Panc1 (cell line): ENCODE measurements around the gene ZNF398. TPM values are rescaled to one million over a fixed set of nuclear protein-coding genes. Genes with fewer than 3 reads are reported as not detected.

Experiments used
- ATAC-seq: fragments of 200-7000 bp; cut with Tn5 transposase; 2 replicates; pipeline ENCODE4 v1.9.1; 2020; ENCODE audit warnings: mild to moderate bottlenecking, moderate library complexity
- BruUV-seq: library from RNA; stranded (reverse); fragments of 400-500 nt; replicated peaks from 2 replicates; lab custom pipeline; 2021; lab: Mats Ljungman, UMichigan
- CTCF ChIA-PET: fragments of 300-600 bp; sonication (Branson Sonifier 250); formaldehyde crosslinking; loops from one replicate; lab custom pipeline; 2022; ENCODE audit warnings: antibody characterized with exemption; lab: Charles Lee
- POLR2A ChIA-PET: fragments of 300-600 bp; sonication (Branson Sonifier 250); formaldehyde crosslinking; loops from one replicate; lab custom pipeline; 2022; ENCODE audit warnings: antibody characterized with exemption; lab: Charles Lee
- DNase-seq: peaks from one replicate; pipeline ENCODE4 v3.0.0-alpha.2; 2010; ENCODE audit warnings: low read depth, low spot score
- H3K27ac ChIP-seq: 2 replicates; pipeline ENCODE4 v1.5.1; 2011; ENCODE audit warnings: mild to moderate bottlenecking, low read length, inconsistent platforms
- H3K27me3 ChIP-seq: fragments of 200-500 bp; sonication (Bioruptor generic); 2 replicates; pipeline ENCODE4 v1.6.0; 2014; ENCODE audit warnings: low read length, inconsistent platforms; ENCODE audit not compliant: control insufficient read depth, insufficient read depth
- H3K36me3 ChIP-seq: fragments of 200-500 bp; sonication (Bioruptor generic); 2 replicates; pipeline ENCODE4 v1.5.1; 2014; ENCODE audit warnings: inconsistent platforms, mild to moderate bottlenecking, low read length, moderate library complexity; ENCODE audit not compliant: control insufficient read depth, insufficient read depth
- H3K4me1 ChIP-seq: 2 replicates; pipeline ENCODE4 v1.5.1; 2011; ENCODE audit warnings: inconsistent platforms, mild to moderate bottlenecking, low read length, moderate library complexity; ENCODE audit not compliant: control insufficient read depth, insufficient read depth
- H3K4me3 ChIP-seq, 2 experiments: 2 replicates each; pipeline ENCODE4 v1.5.1; 2011 to 2012; ENCODE audit warnings: low read depth in 2 of 2, low read length in 2 of 2, mild to moderate bottlenecking in 2 of 2, inconsistent platforms in 1 of 2, moderate library complexity in 1 of 2
- H3K9me3 ChIP-seq: fragments of 200-500 bp; sonication (Bioruptor generic); 2 replicates; pipeline ENCODE4 v1.5.1; 2014; ENCODE audit warnings: low read depth, mild to moderate bottlenecking, inconsistent platforms, low read length, moderate library complexity; ENCODE audit not compliant: control insufficient read depth, insufficient read depth
- POLR2AphosphoS5 ChIP-seq: IDR thresholded peaks from 2 replicates; pipeline ENCODE4 v1.6.1; 2012; ENCODE audit warnings: mild to moderate bottlenecking, low read depth, low read length, moderate library complexity
- SIN3A ChIP-seq: IDR thresholded peaks from 2 replicates; pipeline ENCODE4 v1.6.1; 2012; ENCODE audit warnings: low read depth, mild to moderate bottlenecking, low read length, moderate library complexity, borderline replicate concordance; ENCODE audit not compliant: insufficient read depth
- TCF7L2 ChIP-seq: IDR thresholded peaks from 2 replicates; pipeline ENCODE4 v1.6.1; 2011; ENCODE audit warnings: mild to moderate bottlenecking, low read depth, low read length, inconsistent platforms
- in situ Hi-C: cut with HindIII; loops from 2 replicates; pipeline ENCODE4 v1.10.0; 2016; ENCODE audit warnings: low sequenced_read_pairs, low pct_unique_long_range_greater_than_20kb
- intact Hi-C: fragments of 100-400 bp; cut with micrococcal nuclease; formaldehyde crosslinking; loops from one replicate; pipeline ENCODE4 v1.10.0; 2022; ENCODE audit not compliant: unreplicated experiment
- total RNA-seq: library from RNA; stranded (reverse); gene quantifications from one replicate; pipeline ENCODE4 v1.2.1, GENCODE V29; 2021; ENCODE audit not compliant: unreplicated experiment
- TF ChIP-seq, protein P1 (sequence below), 2 experiments: IDR thresholded peaks; 2 replicates each; pipeline ENCODE4 v1.6.1; 2011 to 2012; ENCODE audit warnings: low read depth in 2 of 2, control low read depth in 1 of 2, low read length in 1 of 2, mild to moderate bottlenecking in 1 of 2, moderate library complexity in 1 of 2; ENCODE audit not compliant: insufficient read depth in 1 of 2
- TF ChIP-seq, protein P2 (sequence below): fragments of 450-650 bp; IDR thresholded peaks from 2 replicates; pipeline ENCODE4 v1.5.1; 2017; ENCODE audit warnings: mild to moderate bottlenecking

Gene ZNF398
- total RNA-seq, 1 experiment from 2014 or later, result 14.1 TPM

DNA sequence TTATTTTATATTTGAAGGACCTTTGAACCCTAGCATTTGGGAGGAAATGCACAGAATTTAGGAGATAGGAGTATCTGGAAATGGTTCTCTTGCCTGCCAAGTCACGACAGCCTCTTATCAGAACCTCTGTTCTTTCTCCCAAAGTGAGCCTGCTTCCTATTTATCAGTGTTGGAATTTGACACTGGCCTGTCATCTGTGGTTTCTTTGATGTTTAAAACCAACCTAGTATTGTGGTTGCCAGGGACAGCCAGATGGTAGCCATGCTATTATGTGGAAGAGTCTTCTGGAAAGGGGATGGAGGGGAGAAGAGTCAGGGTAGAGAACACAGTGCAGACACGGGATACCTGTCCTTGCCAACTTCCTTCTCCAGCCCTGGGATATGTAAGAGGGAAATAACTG lies 69.1 kb downstream of the ZNF398 start:
- H3K27me3 ChIP-seq, result no peaks in the 10 kb centered on the region
- intact Hi-C loops, result no loop called here
- peaks cover 13% of the 10 kb centered on the region; the same call in 1 of the 2 replicates for H3K36me3 ChIP-seq
- H3K4me3 ChIP-seq, result no peak overlapping the region
- TF ChIP-seq TCF7L2 (no peak), POLR2AphosphoS5 (no peak), SIN3A (no peak)
- TF ChIP-seq, protein P1, sequence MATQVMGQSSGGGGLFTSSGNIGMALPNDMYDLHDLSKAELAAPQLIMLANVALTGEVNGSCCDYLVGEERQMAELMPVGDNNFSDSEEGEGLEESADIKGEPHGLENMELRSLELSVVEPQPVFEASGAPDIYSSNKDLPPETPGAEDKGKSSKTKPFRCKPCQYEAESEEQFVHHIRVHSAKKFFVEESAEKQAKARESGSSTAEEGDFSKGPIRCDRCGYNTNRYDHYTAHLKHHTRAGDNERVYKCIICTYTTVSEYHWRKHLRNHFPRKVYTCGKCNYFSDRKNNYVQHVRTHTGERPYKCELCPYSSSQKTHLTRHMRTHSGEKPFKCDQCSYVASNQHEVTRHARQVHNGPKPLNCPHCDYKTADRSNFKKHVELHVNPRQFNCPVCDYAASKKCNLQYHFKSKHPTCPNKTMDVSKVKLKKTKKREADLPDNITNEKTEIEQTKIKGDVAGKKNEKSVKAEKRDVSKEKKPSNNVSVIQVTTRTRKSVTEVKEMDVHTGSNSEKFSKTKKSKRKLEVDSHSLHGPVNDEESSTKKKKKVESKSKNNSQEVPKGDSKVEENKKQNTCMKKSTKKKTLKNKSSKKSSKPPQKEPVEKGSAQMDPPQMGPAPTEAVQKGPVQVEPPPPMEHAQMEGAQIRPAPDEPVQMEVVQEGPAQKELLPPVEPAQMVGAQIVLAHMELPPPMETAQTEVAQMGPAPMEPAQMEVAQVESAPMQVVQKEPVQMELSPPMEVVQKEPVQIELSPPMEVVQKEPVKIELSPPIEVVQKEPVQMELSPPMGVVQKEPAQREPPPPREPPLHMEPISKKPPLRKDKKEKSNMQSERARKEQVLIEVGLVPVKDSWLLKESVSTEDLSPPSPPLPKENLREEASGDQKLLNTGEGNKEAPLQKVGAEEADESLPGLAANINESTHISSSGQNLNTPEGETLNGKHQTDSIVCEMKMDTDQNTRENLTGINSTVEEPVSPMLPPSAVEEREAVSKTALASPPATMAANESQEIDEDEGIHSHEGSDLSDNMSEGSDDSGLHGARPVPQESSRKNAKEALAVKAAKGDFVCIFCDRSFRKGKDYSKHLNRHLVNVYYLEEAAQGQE (IDR thresholded peaks at IDR 0.05; ENCODE audit: insufficient read depth in 1 of 2, low read depth in 2 of 2, low read length in 1 of 2), result no peak
- TF ChIP-seq, protein P2, sequence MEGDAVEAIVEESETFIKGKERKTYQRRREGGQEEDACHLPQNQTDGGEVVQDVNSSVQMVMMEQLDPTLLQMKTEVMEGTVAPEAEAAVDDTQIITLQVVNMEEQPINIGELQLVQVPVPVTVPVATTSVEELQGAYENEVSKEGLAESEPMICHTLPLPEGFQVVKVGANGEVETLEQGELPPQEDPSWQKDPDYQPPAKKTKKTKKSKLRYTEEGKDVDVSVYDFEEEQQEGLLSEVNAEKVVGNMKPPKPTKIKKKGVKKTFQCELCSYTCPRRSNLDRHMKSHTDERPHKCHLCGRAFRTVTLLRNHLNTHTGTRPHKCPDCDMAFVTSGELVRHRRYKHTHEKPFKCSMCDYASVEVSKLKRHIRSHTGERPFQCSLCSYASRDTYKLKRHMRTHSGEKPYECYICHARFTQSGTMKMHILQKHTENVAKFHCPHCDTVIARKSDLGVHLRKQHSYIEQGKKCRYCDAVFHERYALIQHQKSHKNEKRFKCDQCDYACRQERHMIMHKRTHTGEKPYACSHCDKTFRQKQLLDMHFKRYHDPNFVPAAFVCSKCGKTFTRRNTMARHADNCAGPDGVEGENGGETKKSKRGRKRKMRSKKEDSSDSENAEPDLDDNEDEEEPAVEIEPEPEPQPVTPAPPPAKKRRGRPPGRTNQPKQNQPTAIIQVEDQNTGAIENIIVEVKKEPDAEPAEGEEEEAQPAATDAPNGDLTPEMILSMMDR, result no peak
- ChIA-PET POLR2A (no interaction called here), CTCF (no interaction called here)
- no TSS peak for BruUV-seq
- in situ Hi-C loops, result no loop called here
- DNase-seq (no peak), ATAC-seq (no peak)
- H3K27ac ChIP-seq, result no peak overlapping the region
- H3K9me3 ChIP-seq, result no peaks in the 10 kb centered on the region
- H3K4me1 ChIP-seq, result no peaks in the 10 kb centered on the region

DNA sequence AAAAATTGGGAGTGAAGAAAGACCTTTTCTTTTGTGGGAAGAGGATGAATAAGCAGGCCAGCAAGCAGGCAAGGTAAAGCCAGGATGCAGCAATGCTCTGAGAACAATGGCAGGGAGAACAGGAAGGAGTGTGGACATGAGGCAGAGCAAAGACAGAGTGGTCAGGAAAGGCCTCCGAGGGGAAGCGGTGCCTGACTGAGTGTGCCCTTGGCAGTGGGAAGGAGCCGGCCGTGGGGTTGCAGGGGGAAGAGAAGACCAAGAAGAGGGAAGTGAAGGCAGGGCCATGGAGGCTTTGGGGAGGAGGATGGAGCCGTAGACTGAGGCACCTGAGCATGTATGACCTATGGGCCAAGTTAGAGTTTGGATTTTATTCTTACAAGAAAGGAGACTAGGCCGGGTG lies 70.3 kb downstream of the ZNF398 start:
- no peak overlapping the region for H3K27ac ChIP-seq
- in situ Hi-C loops, result no loop called here
- TF ChIP-seq, protein P2, result no peak
- TF ChIP-seq, protein P1 (IDR thresholded peaks at IDR 0.05; ENCODE audit: insufficient read depth in 1 of 2, low read depth in 2 of 2, low read length in 1 of 2), result no peak
- TSS peak; percentile 10 for BruUV-seq
- no peaks in the 10 kb centered on the region for H3K4me1 ChIP-seq
- H3K27me3 ChIP-seq, result no peaks in the 10 kb centered on the region
- no peaks in the 10 kb centered on the region for H3K9me3 ChIP-seq
- ChIA-PET CTCF (no interaction called here), POLR2A (no interaction called here)
- DNase-seq (no peak), ATAC-seq (no peak)
- intact Hi-C loops, result no loop called here
- H3K4me3 ChIP-seq, result no peak overlapping the region
- H3K36me3 ChIP-seq, result peaks cover 10% of the 10 kb centered on the region; the same call in 1 of the 2 replicates
